HCEC 1CT (cell line): Measurements from ENCODE around the gene PXN.
"Not testable (repeated sequence)": the region's sequence is repeated elsewhere in the genome, so short reads cannot be mapped to it uniquely, and the experiment has no call there.

ENCODE experiments used
- DNase-seq: peaks from one replicate; pipeline ENCODE4 v3.0.0-alpha.2; 2017

Gene PXN

GRCh38 chr12:120204171-120204570, 61.4 kb downstream of the PXN start:
- DNase-seq: no peak

GRCh38 chr12:120200364-120200800, 65.1 kb downstream of the PXN start:
- no peak for DNase-seq

GRCh38 chr12:120199595-120200306, 65.8 kb downstream of the PXN start:
- peak; percentile 81 for DNase-seq

- no peak for DNase-seq
Measured at GRCh38 chr12:120199025-120199424, 66.5 kb downstream of the PXN start.

GRCh38 chr12:120197542-120197887, 68.0 kb downstream of the PXN start:
- no peak for DNase-seq

- DNase-seq: not testable (repeated sequence)
Measured at GRCh38 chr12:120196817-120197541, 68.6 kb downstream of the PXN start.

- DNase-seq: peak; percentile 19
Measured at GRCh38 chr12:120196363-120196762, 69.2 kb downstream of the PXN start.

GRCh38 chr12:120194534-120195395, 70.8 kb downstream of the PXN start, which contains the start of gene GCN1:
GCN1 (minus strand) TSS chr12:120194715; CDS start chr12:120194697, 18 bp downstream.
- peak; percentile 75 for DNase-seq

GRCh38 chr12:120194226-120194533, 71.3 kb downstream of the PXN start:
- no peak for DNase-seq

- DNase-seq: not testable (repeated sequence)
Measured at GRCh38 chr12:120193286-120193685, 72.2 kb downstream of the PXN start.

- no peak for DNase-seq
Measured at GRCh38 chr12:120190985-120191480, 74.5 kb downstream of the PXN start.

GRCh38 chr12:120190386-120190785, 75.1 kb downstream of the PXN start:
- no peak for DNase-seq

- no peak for DNase-seq
Measured at GRCh38 chr12:120186654-120187053, 78.9 kb downstream of the PXN start.

- DNase-seq: no peak
Measured at GRCh38 chr12:120183211-120183631, 82.3 kb downstream of the PXN start.

GRCh38 chr12:120181991-120182631, 83.4 kb downstream of the PXN start:
- DNase-seq: peak; percentile 47

- no peak for DNase-seq
Measured at GRCh38 chr12:120180975-120181374, 84.6 kb downstream of the PXN start.

GRCh38 chr12:120175537-120175936, 90.0 kb downstream of the PXN start:
- no peak for DNase-seq

- no peak for DNase-seq
Measured at GRCh38 chr12:120175062-120175461, 90.5 kb downstream of the PXN start.

- no peak for DNase-seq
Measured at GRCh38 chr12:120172053-120172452, 93.5 kb downstream of the PXN start.

- no peak for DNase-seq
Measured at GRCh38 chr12:120170631-120171030, 94.9 kb downstream of the PXN start.

GRCh38 chr12:120169946-120170345, 95.6 kb downstream of the PXN start:
- DNase-seq: no peak

- DNase-seq: no peak
Measured at GRCh38 chr12:120168337-120168736, 97.2 kb downstream of the PXN start.
